Upper lobe of right lung (tissue), 1 donor: ENCODE results near the gene BCL6B. TPM values are rescaled to one million over a fixed set of nuclear protein-coding genes. Genes with fewer than 3 reads are reported as not detected.
A peak's percentile ranks its signal among the peaks of the same experiment; 100 is the strongest.

Experiments used
- ATAC-seq: fragments of 200-7000 bp; cut with Tn5 transposase; one replicate; pipeline ENCODE4 v1.9.1; 2020; ENCODE audit warnings: mild to moderate bottlenecking, moderate library complexity
- DNase-seq: peaks from one replicate; pipeline ENCODE4 v3.0.0-alpha.2; 2020
- H3K27ac ChIP-seq: fragments of 200-600 bp; one replicate; pipeline ENCODE4 v1.8.0; 2022
- H3K27me3 ChIP-seq: fragments of 200-600 bp; one replicate; pipeline ENCODE4 v1.8.0; 2022; ENCODE audit warnings: mild to moderate bottlenecking
- H3K36me3 ChIP-seq: fragments of 200-600 bp; one replicate; pipeline ENCODE4 v1.8.0; 2022
- H3K4me1 ChIP-seq: fragments of 200-600 bp; one replicate; pipeline ENCODE4 v1.8.0; 2022
- H3K4me3 ChIP-seq: fragments of 200-600 bp; one replicate; pipeline ENCODE4 v1.8.0; 2022; ENCODE audit warnings: mild to moderate bottlenecking
- H3K9me3 ChIP-seq: fragments of 200-600 bp; one replicate; pipeline ENCODE4 v1.8.0; 2022
- CTCF ChIP-seq: fragments of 200-600 bp; IDR thresholded peaks from one replicate; pipeline ENCODE4 v1.8.0; 2022; ENCODE audit warnings: antibody characterized with exemption
- intact Hi-C: fragments of 100-400 bp; cut with DNase I; formaldehyde crosslinking; loops from one replicate; pipeline ENCODE4 v1.11.0; 2022
- total RNA-seq: library from RNA; stranded (reverse); fragmentation: NEBNext Ultra II Directional; extraction: Animal tissue kit (Norgen Biotek cat#: 25700); gene quantifications from one replicate; pipeline ENCODE4 v1.2.1, GENCODE V29; 2021
- donor health status: DM: no; HTN: yes; CAD: no; lungs with severe emphysema.

Gene BCL6B
- total RNA-seq, 1 donor from 2014 or later: 42.6 TPM

GRCh38 chr17:7029096-7029495, 6.2 kb downstream of the BCL6B start:
- H3K9me3 ChIP-seq: no peaks in the 10 kb centered on the region
- ATAC-seq (no peak), DNase-seq (no peak)
- peak overlapping the region; percentile 36 for H3K27ac ChIP-seq
- no peaks in the 10 kb centered on the region for H3K27me3 ChIP-seq
- H3K4me1 ChIP-seq: peaks cover 19% of the 10 kb centered on the region
- peak overlapping the region; percentile 21 for H3K4me3 ChIP-seq
- TF ChIP-seq CTCF: no peak
- no peaks in the 10 kb centered on the region for H3K36me3 ChIP-seq
- intact Hi-C loops: no loop called here

GRCh38 chr17:7029659-7030058, 6.8 kb downstream of the BCL6B start:
- DNase-seq (no peak), ATAC-seq (peak; percentile 62)
- H3K9me3 ChIP-seq: no peaks in the 10 kb centered on the region
- no peaks in the 10 kb centered on the region for H3K36me3 ChIP-seq
- peaks cover 24% of the 10 kb centered on the region for H3K4me1 ChIP-seq
- H3K27ac ChIP-seq: peak overlapping the region; percentile 36
- H3K4me3 ChIP-seq: peak overlapping the region; percentile 21
- H3K27me3 ChIP-seq: no peaks in the 10 kb centered on the region
- intact Hi-C loops: no loop called here
- TF ChIP-seq CTCF: no peak

- Histone ChIP-seq H3K27ac (peak overlapping the region; percentile 90), H3K36me3 (no peaks in the 10 kb centered on the region), H3K27me3 (no peaks in the 10 kb centered on the region), H3K9me3 (no peaks in the 10 kb centered on the region), H3K4me3 (peak overlapping the region; percentile 76), H3K4me1 (peaks cover 14% of the 10 kb centered on the region)
- DNase-seq (no peak), ATAC-seq (peak; percentile 15)
- intact Hi-C loops: no loop called here
- TF ChIP-seq CTCF: no peak
Observed at GRCh38 chr17:7034955-7035590, 12.2 kb downstream of the BCL6B start.

- Histone ChIP-seq H3K4me1 (peaks cover 13% of the 10 kb centered on the region), H3K27ac (peak within 1 kb of the TSS; percentile 90), H3K4me3 (peak within 1 kb of the TSS; percentile 76), H3K36me3 (no peaks in the 10 kb centered on the region), H3K27me3 (no peaks in the 10 kb centered on the region), H3K9me3 (no peaks in the 10 kb centered on the region)
- peak; percentile 97 for ATAC-seq
- intact Hi-C loops: no loop called here
- no peak for TF ChIP-seq CTCF
- DNase-seq: peak; percentile 99
Observed at GRCh38 chr17:7035591-7036368, 12.9 kb downstream of the BCL6B start, which contains the start of gene SLC16A13. TSS of gene SLC16A13 (plus strand) at chr17:7036015. CDS start at chr17:7036383, 368 bp downstream.

- Histone ChIP-seq H3K9me3 (no peaks in the 10 kb centered on the region), H3K27me3 (no peaks in the 10 kb centered on the region), H3K4me3 (no peak overlapping the region), H3K4me1 (peaks cover 25% of the 10 kb centered on the region), H3K36me3 (no peaks in the 10 kb centered on the region), H3K27ac (no peak overlapping the region)
- TF ChIP-seq CTCF: no peak
- DNase-seq (no peak), ATAC-seq (no peak)
- intact Hi-C loops: no loop called here
Observed at GRCh38 chr17:7038025-7038862, 15.4 kb downstream of the BCL6B start.
